Measurements from ENCODE around the gene CNGB1.
"Not testable (repeated sequence)": the region's sequence is repeated elsewhere in the genome, so short reads cannot be mapped to it uniquely, and the experiment has no call there.

CNGB1 gene

DNA sequence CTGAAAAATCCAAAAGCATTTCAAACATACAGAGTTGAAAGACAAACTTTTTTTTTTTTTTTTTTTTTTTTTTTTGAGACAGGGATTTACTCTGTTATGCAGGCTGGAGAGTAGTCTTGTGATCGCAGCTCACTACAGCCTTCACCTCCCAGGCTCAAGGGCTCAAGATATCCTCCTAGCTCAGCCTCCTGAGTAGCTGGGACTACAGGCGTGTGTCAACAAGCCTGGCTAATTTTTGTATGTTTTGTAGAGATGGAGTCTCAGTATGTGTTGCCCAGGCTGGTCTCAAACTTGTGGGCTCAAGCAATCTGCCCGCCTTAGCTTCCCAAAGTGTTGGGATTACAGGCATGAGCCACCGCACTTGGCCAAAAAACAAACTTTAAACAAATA lies 104.4 kb downstream of the CNGB1 start:
- H3K27me3 ChIP-seq (ENCODE audit: control insufficient read depth, insufficient read depth, low read length, poor library complexity, severe bottlenecking), result no peaks in the 10 kb centered on the region
- no peaks in the 10 kb centered on the region for H3K9me3 ChIP-seq (ENCODE audit: control insufficient read depth, low read length)
- H3K36me3 ChIP-seq (ENCODE audit: control insufficient read depth, insufficient read depth, low read length), result no peaks in the 10 kb centered on the region
- H3K4me3 ChIP-seq (ENCODE audit: insufficient read depth, low read depth, low read length), result no peak overlapping the region
- no peak overlapping the region for H3K27ac ChIP-seq (ENCODE audit: insufficient read depth, low read depth, low read length, poor library complexity, severe bottlenecking)
- H3K4me1 ChIP-seq (ENCODE audit: control insufficient read depth, insufficient read depth, low read length), result peaks cover 10% of the 10 kb centered on the region
- WGBS, 2 experiments, result 88 to 95% methylated on average over 2 to 3 of the region's 4 CpGs

- Histone ChIP-seq H3K27me3 (ENCODE audit: control insufficient read depth, insufficient read depth, low read length, poor library complexity, severe bottlenecking) (no peaks in the 10 kb centered on the region), H3K27ac (ENCODE audit: insufficient read depth, low read depth, low read length, poor library complexity, severe bottlenecking) (no peak overlapping the region), H3K4me1 (ENCODE audit: control insufficient read depth, insufficient read depth, low read length) (peaks cover 10% of the 10 kb centered on the region), H3K9me3 (ENCODE audit: control insufficient read depth, low read length) (no peaks in the 10 kb centered on the region), H3K4me3 (ENCODE audit: insufficient read depth, low read depth, low read length) (no peak overlapping the region), H3K36me3 (ENCODE audit: control insufficient read depth, insufficient read depth, low read length) (no peaks in the 10 kb centered on the region)
- 88 to 89% methylated on average over 6 to 9 of the region's 9 CpGs for WGBS, 2 experiments
Measured at GRCh38 chr16:57865746-57866528, 105.0 kb downstream of the CNGB1 start.

GRCh38 chr16:57863434-57864160 lies 107.3 kb downstream of the CNGB1 start:
- peaks cover 10% of the 10 kb centered on the region for H3K4me1 ChIP-seq (ENCODE audit: control insufficient read depth, insufficient read depth, low read length)
- no peaks in the 10 kb centered on the region for H3K27me3 ChIP-seq (ENCODE audit: control insufficient read depth, insufficient read depth, low read length, poor library complexity, severe bottlenecking)
- no peaks in the 10 kb centered on the region for H3K9me3 ChIP-seq (ENCODE audit: control insufficient read depth, low read length)
- WGBS, 2 experiments, result 8 to 14% methylated on average over 5 of the region's 5 CpGs
- no peak overlapping the region for H3K27ac ChIP-seq (ENCODE audit: insufficient read depth, low read depth, low read length, poor library complexity, severe bottlenecking)
- H3K4me3 ChIP-seq (ENCODE audit: insufficient read depth, low read depth, low read length), result no peak overlapping the region
- H3K36me3 ChIP-seq (ENCODE audit: control insufficient read depth, insufficient read depth, low read length), result no peaks in the 10 kb centered on the region

GRCh38 chr16:57862698-57863433 lies 108.1 kb downstream of the CNGB1 start:
- H3K27ac ChIP-seq (ENCODE audit: insufficient read depth, low read depth, low read length, poor library complexity, severe bottlenecking), result no peak overlapping the region
- no peaks in the 10 kb centered on the region for H3K27me3 ChIP-seq (ENCODE audit: control insufficient read depth, insufficient read depth, low read length, poor library complexity, severe bottlenecking)
- H3K4me1 ChIP-seq (ENCODE audit: control insufficient read depth, insufficient read depth, low read length), result peaks cover 10% of the 10 kb centered on the region
- H3K9me3 ChIP-seq (ENCODE audit: control insufficient read depth, low read length), result no peaks in the 10 kb centered on the region
- 65 to 68% methylated on average over 8 of the region's 9 CpGs for WGBS, 2 experiments
- H3K4me3 ChIP-seq (ENCODE audit: insufficient read depth, low read depth, low read length), result no peak overlapping the region
- H3K36me3 ChIP-seq (ENCODE audit: control insufficient read depth, insufficient read depth, low read length), result no peaks in the 10 kb centered on the region

DNA sequence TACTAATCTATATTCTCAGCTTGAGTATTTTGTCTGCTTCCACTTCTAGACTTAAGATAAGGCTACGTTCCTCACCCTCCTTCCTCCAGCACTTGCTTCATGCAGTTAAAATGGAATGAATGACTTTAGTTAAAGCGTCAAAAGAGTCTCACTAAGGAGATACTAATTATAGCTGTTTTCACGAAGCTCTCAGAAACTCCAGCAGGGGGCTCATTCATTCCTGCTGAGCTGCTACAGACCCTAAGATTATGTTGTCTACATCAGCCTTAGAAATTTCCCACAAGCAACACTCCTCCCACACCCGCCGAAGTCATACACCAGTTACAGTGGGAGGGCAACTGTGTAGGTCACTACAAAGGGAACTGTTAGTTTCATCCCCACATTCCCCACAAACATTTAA lies 111.6 kb downstream of the CNGB1 start:
- no peaks in the 10 kb centered on the region for H3K27me3 ChIP-seq (ENCODE audit: control insufficient read depth, insufficient read depth, low read length, poor library complexity, severe bottlenecking)
- 3 to 10% methylated on average over 4 to 5 of the region's 5 CpGs for WGBS, 2 experiments
- no peaks in the 10 kb centered on the region for H3K9me3 ChIP-seq (ENCODE audit: control insufficient read depth, low read length)
- no peaks in the 10 kb centered on the region for H3K36me3 ChIP-seq (ENCODE audit: control insufficient read depth, insufficient read depth, low read length)
- H3K27ac ChIP-seq (ENCODE audit: insufficient read depth, low read depth, low read length, poor library complexity, severe bottlenecking), result no peak overlapping the region
- peaks cover 10% of the 10 kb centered on the region for H3K4me1 ChIP-seq (ENCODE audit: control insufficient read depth, insufficient read depth, low read length)
- H3K4me3 ChIP-seq (ENCODE audit: insufficient read depth, low read depth, low read length), result no peak overlapping the region

- H3K9me3 ChIP-seq (ENCODE audit: control insufficient read depth, low read length), result no peaks in the 10 kb centered on the region
- no peaks in the 10 kb centered on the region for H3K36me3 ChIP-seq (ENCODE audit: control insufficient read depth, insufficient read depth, low read length)
- H3K27ac ChIP-seq (ENCODE audit: insufficient read depth, low read depth, low read length, poor library complexity, severe bottlenecking), result no peak overlapping the region
- H3K4me3 ChIP-seq (ENCODE audit: insufficient read depth, low read depth, low read length), result no peak overlapping the region
- no peaks in the 10 kb centered on the region for H3K27me3 ChIP-seq (ENCODE audit: control insufficient read depth, insufficient read depth, low read length, poor library complexity, severe bottlenecking)
- 74% methylated on average over 8 of the region's 8 CpGs for WGBS, 2 experiments
- peaks cover 10% of the 10 kb centered on the region for H3K4me1 ChIP-seq (ENCODE audit: control insufficient read depth, insufficient read depth, low read length)
Measured at GRCh38 chr16:57858635-57859034, 112.3 kb downstream of the CNGB1 start.

- H3K9me3 ChIP-seq (ENCODE audit: control insufficient read depth, low read length); H3K36me3 ChIP-seq (ENCODE audit: control insufficient read depth, insufficient read depth, low read length); H3K4me3 ChIP-seq (ENCODE audit: insufficient read depth, low read depth, low read length); H3K27me3 ChIP-seq (ENCODE audit: control insufficient read depth, insufficient read depth, low read length, poor library complexity, severe bottlenecking); H3K27ac ChIP-seq (ENCODE audit: insufficient read depth, low read depth, low read length, poor library complexity, severe bottlenecking); H3K4me1 ChIP-seq (ENCODE audit: control insufficient read depth, insufficient read depth, low read length): not testable (repeated sequence)
- 95 to 96% methylated on average over 10 of the region's 10 CpGs for WGBS, 2 experiments
Measured at GRCh38 chr16:57857991-57858390, 112.9 kb downstream of the CNGB1 start.

- 84 to 96% methylated on average over 5 of the region's 5 CpGs for WGBS, 2 experiments
- Histone ChIP-seq H3K27me3 (ENCODE audit: control insufficient read depth, insufficient read depth, low read length, poor library complexity, severe bottlenecking) (no peaks in the 10 kb centered on the region), H3K4me1 (ENCODE audit: control insufficient read depth, insufficient read depth, low read length) (no peaks in the 10 kb centered on the region), H3K36me3 (ENCODE audit: control insufficient read depth, insufficient read depth, low read length) (no peaks in the 10 kb centered on the region), H3K27ac (ENCODE audit: insufficient read depth, low read depth, low read length, poor library complexity, severe bottlenecking) (no peak overlapping the region), H3K9me3 (ENCODE audit: control insufficient read depth, low read length) (no peaks in the 10 kb centered on the region), H3K4me3 (ENCODE audit: insufficient read depth, low read depth, low read length) (no peak overlapping the region)
Measured at GRCh38 chr16:57855188-57855587, 115.7 kb downstream of the CNGB1 start.

DNA sequence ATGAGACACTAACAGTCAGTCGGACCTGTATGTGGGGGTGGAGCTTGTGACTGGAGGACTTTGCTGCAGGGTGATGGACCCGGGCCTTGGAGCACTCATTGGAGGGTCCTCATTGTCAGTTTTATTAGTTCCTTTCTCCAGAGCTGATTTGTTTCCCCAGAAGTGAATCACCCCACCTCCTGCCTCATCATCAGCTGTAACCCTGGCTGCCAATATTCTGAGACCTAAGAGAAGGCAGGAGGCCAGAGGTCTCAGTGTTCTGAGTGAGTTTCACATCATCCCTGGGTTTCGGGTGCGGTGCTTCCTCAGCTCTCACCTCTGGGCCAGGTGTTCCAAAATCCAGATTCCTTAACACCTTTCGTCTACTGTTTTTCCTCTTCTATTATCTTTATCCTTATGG lies 118.7 kb downstream of the CNGB1 start:
- Histone ChIP-seq H3K4me1 (ENCODE audit: control insufficient read depth, insufficient read depth, low read length) (no peaks in the 10 kb centered on the region), H3K9me3 (ENCODE audit: control insufficient read depth, low read length) (no peaks in the 10 kb centered on the region), H3K36me3 (ENCODE audit: control insufficient read depth, insufficient read depth, low read length) (no peaks in the 10 kb centered on the region), H3K27me3 (ENCODE audit: control insufficient read depth, insufficient read depth, low read length, poor library complexity, severe bottlenecking) (no peaks in the 10 kb centered on the region), H3K4me3 (ENCODE audit: insufficient read depth, low read depth, low read length) (no peak overlapping the region), H3K27ac (ENCODE audit: insufficient read depth, low read depth, low read length, poor library complexity, severe bottlenecking) (no peak overlapping the region)
- 88 to 94% methylated on average over 5 of the region's 5 CpGs for whole genome bisulfite sequencing, 2 experiments

- 90 to 95% methylated on average over 5 of the region's 5 CpGs for WGBS, 2 experiments
- Histone ChIP-seq H3K27ac (ENCODE audit: insufficient read depth, low read depth, low read length, poor library complexity, severe bottlenecking) (no peak overlapping the region), H3K27me3 (ENCODE audit: control insufficient read depth, insufficient read depth, low read length, poor library complexity, severe bottlenecking) (no peaks in the 10 kb centered on the region), H3K36me3 (ENCODE audit: control insufficient read depth, insufficient read depth, low read length) (no peaks in the 10 kb centered on the region), H3K9me3 (ENCODE audit: control insufficient read depth, low read length) (no peaks in the 10 kb centered on the region), H3K4me1 (ENCODE audit: control insufficient read depth, insufficient read depth, low read length) (peaks cover 15% of the 10 kb centered on the region), H3K4me3 (ENCODE audit: insufficient read depth, low read depth, low read length) (no peak overlapping the region)
Measured at GRCh38 chr16:57848181-57848580, 122.7 kb downstream of the CNGB1 start.

All from ectodermal cell (in vitro differentiated cells).